ENCODE measurements around the gene HAUS7. TPM values are rescaled to one million over a fixed set of nuclear protein-coding genes. Genes with fewer than 3 reads are reported as not detected.

The HAUS7 gene
- total and polyA plus RNA-seq, 2 of the 8 experiments (the other 6 are each of a cell fraction or from before 2014, with no cell fraction given): 45.4 to 54.0 TPM

DNA sequence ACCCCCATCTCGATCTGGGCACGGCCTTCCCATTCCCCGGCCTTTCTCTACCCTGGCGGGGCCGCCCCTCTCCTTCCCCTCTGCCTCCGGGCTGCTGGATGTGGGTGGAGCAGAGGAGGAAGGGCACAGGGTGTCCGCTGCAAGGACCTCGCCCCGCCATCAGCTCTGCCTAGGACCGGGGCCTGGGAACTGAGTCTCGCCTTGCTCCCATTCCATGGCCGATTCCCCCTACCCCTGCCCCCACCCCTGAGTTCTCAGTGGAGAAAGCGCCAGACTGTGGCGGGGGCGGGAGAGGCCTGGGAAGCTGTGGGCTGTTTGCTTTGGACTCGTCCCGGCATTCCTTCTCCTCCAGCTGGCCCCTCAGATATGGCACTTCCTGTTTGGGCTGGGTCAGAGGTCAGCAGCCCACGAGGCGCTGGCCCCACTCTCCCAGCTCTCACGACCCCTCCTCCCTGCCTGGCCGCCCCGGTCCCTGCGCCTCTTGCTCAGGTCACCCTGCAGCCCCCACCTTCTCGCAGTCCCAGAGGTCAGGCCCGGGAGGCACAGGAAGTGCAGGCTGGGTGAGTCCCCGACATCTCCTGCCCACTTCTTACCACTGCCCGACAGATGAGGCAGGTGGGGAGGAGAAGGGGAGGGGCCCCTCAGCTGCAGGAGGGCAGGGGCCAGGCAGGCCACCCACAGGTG, 18.0 kb upstream of the HAUS7 start (continued):
- TF ChIP-seq KDM4A (IDR thresholded peaks at IDR 0.05; ENCODE audit: low read depth, low read length, severe bottlenecking) (no peak), BACH1 (IDR thresholded peaks at IDR 0.05; ENCODE audit: low read length) (no peak), SP2 (IDR thresholded peaks at IDR 0.05; ENCODE audit: low read length) (no peak), JUN (IDR thresholded peaks at IDR 0.05; ENCODE audit: low read depth, low read length) (no peak), JUND (IDR thresholded peaks at IDR 0.05; ENCODE audit: low read length) (no peak), HDAC6 (IDR thresholded peaks at IDR 0.05; ENCODE audit: low read depth, low read length) (no peak)
- TF ChIP-seq, protein P1, sequence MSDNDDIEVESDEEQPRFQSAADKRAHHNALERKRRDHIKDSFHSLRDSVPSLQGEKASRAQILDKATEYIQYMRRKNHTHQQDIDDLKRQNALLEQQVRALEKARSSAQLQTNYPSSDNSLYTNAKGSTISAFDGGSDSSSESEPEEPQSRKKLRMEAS (IDR thresholded peaks at IDR 0.05): no peak
